Measurements from ENCODE around the gene LIMS4. TPM values are rescaled to one million over a fixed set of nuclear protein-coding genes. Genes with fewer than 3 reads are reported as not detected.
"Not testable (repeated sequence)": the region's sequence is repeated elsewhere in the genome, so short reads cannot be mapped to it uniquely, and the experiment has no call there.

LIMS4 gene
- total and polyA plus RNA-seq, 2 of the 13 experiments (the other 11 are each of a cell fraction or from before 2014, with no cell fraction given) = 0.86 to 1.1 TPM

DNA sequence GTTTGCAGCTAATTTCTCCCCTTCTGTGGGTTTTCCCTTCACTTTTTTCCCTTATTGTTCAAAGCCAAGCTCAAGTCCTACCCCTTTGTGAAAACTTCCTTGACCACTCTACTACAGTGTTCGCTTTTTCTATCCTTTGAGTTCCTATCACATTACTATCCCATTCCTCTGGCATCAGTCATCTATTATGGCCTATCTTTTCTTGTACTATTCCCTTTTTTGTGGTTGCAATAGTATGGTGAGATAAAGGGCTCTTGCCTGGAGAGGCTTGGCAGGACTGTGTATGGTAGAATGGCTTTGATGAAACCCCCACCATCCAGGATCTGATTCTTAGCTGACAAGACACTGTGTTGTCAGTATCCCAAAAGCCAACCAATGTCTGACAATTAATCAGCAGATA lies 30.7 kb downstream of the LIMS4 start:
- H3K4me1 ChIP-seq (ENCODE audit: insufficient read depth, low read length); BruUV-seq (replicated peaks); H3K4me3 ChIP-seq (replicated peaks in 1 of 3; ENCODE audit: insufficient read depth in 1 of 3, low read depth in 2 of 3, low read length in 3 of 3); ATAC-seq; H3K9ac ChIP-seq (ENCODE audit: insufficient read depth, low read depth, low read length); CTCF ChIA-PET (ENCODE audit: low intra/inter-chr PET ratio, low total read pairs); in situ Hi-C loops (cut with HindIII; ENCODE audit: extremely low pct_ligation_motif_present, low pct_unique_long_range_greater_than_20kb); H3K79me2 ChIP-seq (ENCODE audit: insufficient read depth, low read length); FAIRE-seq; H3K27ac ChIP-seq (ENCODE audit: extremely low read length, insufficient read depth, low read length); H3K36me3 ChIP-seq (replicated peaks in 1 of 2; ENCODE audit: control insufficient read depth in 1 of 2, insufficient read depth in 2 of 2, low read length in 2 of 2); POLR2A ChIA-PET; H3K4me2 ChIP-seq (ENCODE audit: low read depth, low read length); intact Hi-C loops (cut with micrococcal nuclease; ENCODE audit: unreplicated experiment); H4K20me1 ChIP-seq (ENCODE audit: insufficient read depth, low read length); DNase-seq (ENCODE audit: low spot score); H3K27me3 ChIP-seq (ENCODE audit: control insufficient read depth in 1 of 2, insufficient read depth in 2 of 2, low read length in 2 of 2); H3K9me3 ChIP-seq (ENCODE audit: low read length); H2AFZ ChIP-seq (ENCODE audit: low read length): not testable (repeated sequence)
- WGBS (ENCODE audit: low lambda C conversion rate) = no CpG with 5 or more reads among the region's 1 CpG

DNA sequence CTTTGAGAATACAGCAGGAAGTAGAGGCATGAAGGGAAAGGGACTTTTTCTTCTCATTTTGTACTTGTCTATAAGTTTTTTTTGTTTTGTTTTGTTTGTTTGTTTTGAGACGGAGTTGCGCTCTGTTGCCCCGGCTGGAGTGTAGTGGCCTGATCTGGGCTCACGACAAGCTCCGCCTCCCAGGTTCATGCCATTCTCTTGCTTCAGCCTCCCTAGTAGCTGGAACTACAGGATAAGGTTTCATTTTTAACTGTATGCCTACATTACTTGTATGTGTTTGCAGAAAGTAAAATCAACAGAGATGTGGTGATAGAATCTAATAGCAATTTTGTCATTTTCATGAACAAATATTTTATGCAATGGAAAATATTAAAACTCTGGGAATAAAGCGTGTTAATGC lies 38.1 kb downstream of the LIMS4 start:
- BruUV-seq (replicated peaks); FAIRE-seq; H3K79me2 ChIP-seq (ENCODE audit: insufficient read depth, low read length); H3K9me3 ChIP-seq (ENCODE audit: low read length); H3K4me1 ChIP-seq (ENCODE audit: insufficient read depth, low read length); H2AFZ ChIP-seq (ENCODE audit: low read length); CTCF ChIA-PET (ENCODE audit: low intra/inter-chr PET ratio, low total read pairs); H4K20me1 ChIP-seq (ENCODE audit: insufficient read depth, low read length); intact Hi-C loops (cut with micrococcal nuclease; ENCODE audit: unreplicated experiment); H3K36me3 ChIP-seq (replicated peaks in 1 of 2; ENCODE audit: control insufficient read depth in 1 of 2, insufficient read depth in 2 of 2, low read length in 2 of 2); in situ Hi-C loops (cut with HindIII; ENCODE audit: extremely low pct_ligation_motif_present, low pct_unique_long_range_greater_than_20kb); H3K9ac ChIP-seq (ENCODE audit: insufficient read depth, low read depth, low read length); H3K4me3 ChIP-seq (replicated peaks in 1 of 3; ENCODE audit: insufficient read depth in 1 of 3, low read depth in 2 of 3, low read length in 3 of 3); H3K4me2 ChIP-seq (ENCODE audit: low read depth, low read length); ATAC-seq; DNase-seq (ENCODE audit: low spot score); H3K27ac ChIP-seq (ENCODE audit: extremely low read length, insufficient read depth, low read length); POLR2A ChIA-PET; H3K27me3 ChIP-seq (ENCODE audit: control insufficient read depth in 1 of 2, insufficient read depth in 2 of 2, low read length in 2 of 2): not testable (repeated sequence)
- no CpG with 5 or more reads among the region's 6 CpGs for WGBS (ENCODE audit: low lambda C conversion rate)

DNA sequence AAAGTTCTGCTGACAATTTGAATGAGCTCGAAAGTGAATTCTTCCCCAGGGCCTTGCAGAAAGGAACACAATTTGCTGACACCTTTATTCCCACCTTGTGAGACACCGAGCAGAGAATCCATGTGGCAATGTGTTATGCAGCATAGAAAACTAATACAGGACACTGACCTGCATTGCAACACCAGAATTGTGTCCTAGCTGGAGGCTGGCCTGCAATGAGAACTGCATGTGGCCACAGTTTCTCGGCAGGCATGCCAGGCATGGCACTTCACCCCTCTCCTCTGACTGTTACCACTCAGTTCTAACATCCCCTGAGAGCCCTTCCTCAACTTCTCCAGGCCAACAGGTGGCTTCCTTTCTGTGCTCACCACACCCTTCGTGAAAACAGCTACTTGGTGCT lies 46.9 kb downstream of the LIMS4 start:
- H2AFZ ChIP-seq (ENCODE audit: low read length); H4K20me1 ChIP-seq (ENCODE audit: insufficient read depth, low read length); H3K9ac ChIP-seq (ENCODE audit: insufficient read depth, low read depth, low read length); CTCF ChIA-PET (ENCODE audit: low intra/inter-chr PET ratio, low total read pairs); H3K4me3 ChIP-seq (replicated peaks in 1 of 3; ENCODE audit: insufficient read depth in 1 of 3, low read depth in 2 of 3, low read length in 3 of 3); POLR2A ChIA-PET; BruUV-seq (replicated peaks); H3K79me2 ChIP-seq (ENCODE audit: insufficient read depth, low read length); intact Hi-C loops (cut with micrococcal nuclease; ENCODE audit: unreplicated experiment); FAIRE-seq; H3K9me3 ChIP-seq (ENCODE audit: low read length); H3K36me3 ChIP-seq (replicated peaks in 1 of 2; ENCODE audit: control insufficient read depth in 1 of 2, insufficient read depth in 2 of 2, low read length in 2 of 2); in situ Hi-C loops (cut with HindIII; ENCODE audit: extremely low pct_ligation_motif_present, low pct_unique_long_range_greater_than_20kb); H3K27ac ChIP-seq (ENCODE audit: extremely low read length, insufficient read depth, low read length); H3K4me1 ChIP-seq (ENCODE audit: insufficient read depth, low read length); H3K4me2 ChIP-seq (ENCODE audit: low read depth, low read length); H3K27me3 ChIP-seq (ENCODE audit: control insufficient read depth in 1 of 2, insufficient read depth in 2 of 2, low read length in 2 of 2); ATAC-seq; DNase-seq (ENCODE audit: low spot score): not testable (repeated sequence)
- 21% methylated on average over 1 of the region's 4 CpGs for WGBS (ENCODE audit: low lambda C conversion rate)

DNA sequence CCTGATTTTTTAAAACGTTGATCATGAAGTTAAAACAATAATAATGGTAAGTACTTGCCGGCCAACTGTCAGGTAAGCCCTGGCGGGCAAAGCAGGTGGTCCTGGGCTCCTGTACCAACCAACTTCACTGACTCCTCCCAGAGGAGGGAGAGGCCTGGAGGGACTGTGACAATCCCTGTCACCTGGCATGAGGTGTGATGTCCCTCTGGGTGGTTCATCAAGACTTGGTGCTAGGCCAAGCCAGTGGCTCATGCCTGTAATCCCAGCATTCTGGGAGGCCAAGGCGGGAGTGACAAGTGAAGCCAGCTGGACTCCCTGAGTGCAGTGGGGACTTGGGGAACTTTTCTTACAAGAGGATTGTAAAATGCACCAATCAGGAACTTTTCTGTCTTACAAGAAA lies 48.2 kb downstream of the LIMS4 start:
- in situ Hi-C loops (cut with HindIII; ENCODE audit: extremely low pct_ligation_motif_present, low pct_unique_long_range_greater_than_20kb); H3K4me1 ChIP-seq (ENCODE audit: insufficient read depth, low read length); H2AFZ ChIP-seq (ENCODE audit: low read length); H3K27ac ChIP-seq (ENCODE audit: extremely low read length, insufficient read depth, low read length); H3K9ac ChIP-seq (ENCODE audit: insufficient read depth, low read depth, low read length); H4K20me1 ChIP-seq (ENCODE audit: insufficient read depth, low read length); POLR2A ChIA-PET; H3K36me3 ChIP-seq (replicated peaks in 1 of 2; ENCODE audit: control insufficient read depth in 1 of 2, insufficient read depth in 2 of 2, low read length in 2 of 2); H3K4me2 ChIP-seq (ENCODE audit: low read depth, low read length); CTCF ChIA-PET (ENCODE audit: low intra/inter-chr PET ratio, low total read pairs); H3K27me3 ChIP-seq (ENCODE audit: control insufficient read depth in 1 of 2, insufficient read depth in 2 of 2, low read length in 2 of 2); DNase-seq (ENCODE audit: low spot score); ATAC-seq; H3K79me2 ChIP-seq (ENCODE audit: insufficient read depth, low read length); H3K4me3 ChIP-seq (replicated peaks in 1 of 3; ENCODE audit: insufficient read depth in 1 of 3, low read depth in 2 of 3, low read length in 3 of 3); H3K9me3 ChIP-seq (ENCODE audit: low read length); BruUV-seq (replicated peaks); intact Hi-C loops (cut with micrococcal nuclease; ENCODE audit: unreplicated experiment); FAIRE-seq: not testable (repeated sequence)
- WGBS (ENCODE audit: low lambda C conversion rate) = 100% methylated on average over 1 of the region's 4 CpGs

All from HepG2 (cell line).